HG02943 (cell line): ENCODE measurements around the gene RCOR1.

Source experiments
- ATAC-seq: cut with Tn5 transposase; IDR thresholded peaks from one replicate; pipeline ENCODE4 v1.9.1; 2021; ENCODE audit warnings: mild to moderate bottlenecking, low read depth, moderate library complexity; ENCODE audit not compliant: unreplicated experiment

RCOR1 gene

GRCh38 chr14:102667703-102668102 is 75.3 kb downstream of the RCOR1 start:
- ATAC-seq = no peak

GRCh38 chr14:102668291-102668873 is 75.9 kb downstream of the RCOR1 start:
- ATAC-seq = no peak

DNA sequence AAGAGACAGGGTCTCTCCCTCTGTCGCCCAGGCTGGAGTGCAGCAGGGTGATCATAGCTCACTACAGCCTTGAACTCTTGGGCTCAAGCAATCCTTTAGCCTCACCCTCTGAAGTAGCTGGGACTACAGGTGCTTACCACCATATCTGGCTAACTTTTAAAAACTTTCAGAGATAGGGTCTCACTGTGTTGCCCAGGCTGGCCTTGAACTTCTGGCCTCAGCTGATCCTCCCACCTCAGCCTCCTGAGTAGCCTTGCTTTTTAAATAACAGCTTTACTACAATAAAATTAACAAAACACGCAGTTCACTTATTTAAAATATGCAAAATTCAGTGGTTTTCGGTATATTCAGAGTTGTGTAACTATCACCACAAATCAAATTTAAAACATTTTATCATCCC is 79.0 kb downstream of the RCOR1 start:
- no peak for ATAC-seq

DNA sequence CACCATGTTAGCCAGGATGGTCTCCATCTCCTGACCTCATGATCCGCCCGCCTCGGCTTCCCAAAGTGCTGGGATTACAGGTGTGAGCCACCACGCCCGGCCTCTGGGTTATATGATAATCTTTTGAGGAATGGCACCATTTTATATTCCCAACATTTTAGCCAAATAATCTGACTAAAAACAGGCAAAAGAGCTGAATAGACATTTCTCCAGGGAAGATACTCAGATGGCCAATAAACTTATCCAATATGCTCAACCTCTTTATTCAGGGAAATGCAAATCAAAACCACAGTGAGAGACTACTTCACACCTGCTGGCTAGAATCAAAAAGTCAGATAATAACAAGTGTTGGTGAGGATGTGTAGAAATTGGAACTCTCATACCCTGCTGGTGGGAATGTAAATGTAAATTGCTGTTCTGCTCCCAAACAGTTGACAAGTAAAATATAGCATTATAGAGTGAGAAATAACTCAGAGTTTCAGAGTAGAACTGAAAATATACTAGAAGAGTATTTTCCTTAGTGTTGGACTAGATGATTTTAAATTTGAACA is 80.0 kb downstream of the RCOR1 start:
- no peak for ATAC-seq

DNA sequence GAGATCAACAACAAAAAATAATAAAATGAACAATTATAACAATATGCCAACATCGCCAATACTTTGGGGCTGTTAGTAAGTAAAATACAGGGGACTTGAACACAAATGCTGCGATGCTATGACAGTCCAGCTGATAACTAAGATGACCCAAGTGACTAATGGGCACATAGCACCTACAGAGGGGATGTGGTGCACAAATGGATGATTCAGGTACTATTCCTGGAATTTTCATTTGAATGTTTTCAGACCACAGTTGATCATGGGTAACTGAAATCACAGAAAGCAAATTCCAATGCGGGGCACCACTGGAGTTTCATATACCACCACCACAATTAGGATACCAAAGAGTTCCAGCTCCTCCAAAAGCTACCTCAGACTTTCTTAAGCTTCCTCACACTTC is 82.9 kb downstream of the RCOR1 start:
- ATAC-seq = no peak

GRCh38 chr14:102678394-102678793 is 85.9 kb downstream of the RCOR1 start:
- no peak for ATAC-seq

GRCh38 chr14:102683399-102684297 is 91.2 kb downstream of the RCOR1 start:
- no peak for ATAC-seq

DNA sequence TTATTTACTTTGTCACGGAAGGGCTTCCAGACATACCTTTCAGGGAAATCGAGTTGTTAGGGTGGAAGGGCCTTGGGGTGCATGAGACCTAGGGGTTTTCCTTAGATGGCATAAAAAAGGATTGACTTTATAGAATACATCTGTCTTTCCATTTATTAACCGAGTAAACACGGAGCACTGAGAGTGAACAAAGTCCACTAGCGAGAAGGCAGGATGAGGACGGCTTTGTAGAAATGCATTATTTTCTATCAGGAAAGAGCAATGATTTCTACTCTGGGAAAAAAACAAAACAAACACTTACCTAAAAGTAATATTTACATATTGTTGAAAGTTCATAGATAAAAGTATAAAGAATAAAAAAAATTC is 91.8 kb downstream of the RCOR1 start:
- ATAC-seq = no peak

DNA sequence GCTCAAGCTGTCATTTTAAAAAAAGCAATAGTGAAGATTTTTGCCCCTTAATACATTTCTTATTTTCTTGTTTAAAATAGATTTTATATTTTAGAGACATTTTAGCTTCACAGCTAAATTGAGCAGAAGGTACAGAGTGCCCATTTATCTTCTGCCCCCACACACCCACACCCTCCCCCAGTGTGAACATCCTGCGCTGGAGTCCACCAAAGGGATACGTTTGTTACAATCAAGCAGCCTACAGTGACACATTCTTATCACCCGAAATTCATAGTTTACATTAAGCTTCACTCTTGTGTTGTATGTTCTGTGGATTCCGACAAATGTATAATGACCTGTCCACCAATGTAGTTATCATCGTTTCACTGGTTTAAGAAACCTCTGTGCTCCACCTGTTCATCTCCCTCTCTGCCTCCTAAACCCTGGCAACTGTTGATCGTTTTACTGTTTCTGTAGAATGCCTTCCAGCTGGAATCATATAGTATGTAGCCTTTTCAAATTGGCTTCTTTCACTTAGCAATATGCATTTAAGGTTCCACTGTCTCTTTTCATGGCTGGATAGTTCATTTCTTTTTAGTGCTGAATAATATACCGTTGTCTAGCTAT is 93.8 kb downstream of the RCOR1 start:
- ATAC-seq = no peak

DNA sequence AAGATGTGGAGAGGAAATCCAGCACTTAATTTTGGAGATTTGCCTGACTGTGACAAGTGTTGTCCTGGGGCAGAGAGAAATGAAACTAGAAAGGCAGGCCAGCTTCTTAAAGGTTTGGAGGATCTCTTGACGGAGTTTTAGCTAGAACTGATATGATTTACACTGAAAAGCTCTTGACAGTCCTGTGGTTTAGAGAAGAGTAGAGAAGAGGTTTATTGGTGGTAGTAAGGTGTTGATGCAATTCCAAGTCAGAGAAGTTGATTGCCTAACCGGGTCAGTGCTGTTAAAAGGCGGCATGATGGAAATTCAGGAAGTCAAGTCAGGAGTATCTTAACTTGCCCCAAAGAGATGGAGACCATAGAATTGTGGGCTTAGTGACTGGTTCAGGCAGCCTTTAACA is 95.8 kb downstream of the RCOR1 start:
- ATAC-seq = no peak

- ATAC-seq = no peak
These were observed 98.2 kb downstream of the RCOR1 start for GRCh38 chr14:102690509-102691286.

GRCh38 chr14:102691763-102692162 is 99.3 kb downstream of the RCOR1 start:
- no peak for ATAC-seq

GRCh38 chr14:102692334-102692733 is 99.9 kb downstream of the RCOR1 start:
- no peak for ATAC-seq

GRCh38 chr14:102693006-102693755 is 100.7 kb downstream of the RCOR1 start:
- ATAC-seq = no peak

DNA sequence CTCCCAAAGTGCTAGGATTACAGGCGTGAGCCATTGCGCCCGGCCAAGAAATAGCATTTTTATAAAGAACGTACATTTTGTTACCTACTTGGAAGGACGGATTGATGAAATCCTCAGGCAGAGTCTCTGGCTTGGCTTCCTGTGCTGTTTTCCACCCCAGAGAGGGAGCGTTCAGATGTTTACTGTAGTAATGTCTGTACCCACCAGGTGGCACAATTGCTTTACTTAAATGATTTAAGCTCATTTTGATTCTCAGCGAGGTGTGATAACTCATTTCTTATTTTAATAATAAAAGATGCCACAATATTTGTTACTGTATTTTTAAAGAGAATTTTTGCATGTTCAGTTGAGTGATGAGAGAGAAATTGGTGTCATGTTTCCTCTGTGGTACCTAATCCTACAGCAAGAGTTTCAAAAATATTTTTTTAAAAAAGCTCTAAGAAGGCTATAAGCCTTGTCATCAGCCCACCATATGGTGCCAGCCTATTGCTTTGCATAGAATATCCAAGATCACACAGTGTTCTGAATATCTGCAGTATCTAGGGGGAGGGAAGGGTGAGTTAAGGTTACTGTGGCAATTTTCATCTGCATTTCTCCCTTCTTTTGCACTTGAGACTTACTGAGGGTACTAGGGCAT is 102.2 kb downstream of the RCOR1 start:
- ATAC-seq = no peak

GRCh38 chr14:102695167-102695555 is 102.7 kb downstream of the RCOR1 start:
- no peak for ATAC-seq

DNA sequence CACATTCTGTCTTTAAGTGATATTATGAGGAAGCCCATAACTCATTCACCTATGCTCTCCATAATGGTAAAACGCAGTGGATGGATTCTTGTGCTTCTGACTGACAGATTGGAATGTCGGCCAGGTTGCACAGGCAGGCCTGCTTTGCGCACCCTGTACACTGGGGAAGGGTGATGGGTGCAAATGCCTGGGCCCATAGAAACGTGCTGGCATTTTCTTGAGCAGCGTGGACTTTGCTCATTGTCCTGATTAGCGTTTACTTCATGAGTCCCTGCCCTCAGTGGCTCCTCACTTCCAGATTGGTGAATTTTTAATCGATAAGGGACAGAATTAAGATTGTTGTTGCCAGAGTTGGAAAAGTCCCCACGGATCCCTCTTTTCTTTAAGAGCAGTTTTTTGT is 103.9 kb downstream of the RCOR1 start:
- ATAC-seq = no peak

GRCh38 chr14:102696856-102697495 is 104.5 kb downstream of the RCOR1 start:
- no peak for ATAC-seq

- ATAC-seq = no peak
These were observed 105.1 kb downstream of the RCOR1 start for GRCh38 chr14:102697501-102697900.
